Lower leg skin (tissue), 3 donors: ENCODE measurements around the gene PLA2G4E.

ENCODE experiments used
- POLR2A ChIP-seq, 2 donors: fragments of 450-650 bp; IDR thresholded peaks; one replicate each; pipeline ENCODE4 v1.6.1; 2016 to 2017; ENCODE audit warnings: antibody characterized with exemption in 2 of 2, mild to moderate bottlenecking in 1 of 2, moderate library complexity in 1 of 2
- TF ChIP-seq, protein P1 (sequence below), 3 donors: fragments of 450-650 bp; IDR thresholded peaks; one replicate each; pipeline ENCODE4 v1.5.1; 2016; ENCODE audit warnings: antibody characterized with exemption in 3 of 3, mild to moderate bottlenecking in 3 of 3, moderate library complexity in 2 of 3

GRCh38 chr15:41944313-41944940, 76.4 kb downstream of the PLA2G4E start:
- TF ChIP-seq, protein P1, sequence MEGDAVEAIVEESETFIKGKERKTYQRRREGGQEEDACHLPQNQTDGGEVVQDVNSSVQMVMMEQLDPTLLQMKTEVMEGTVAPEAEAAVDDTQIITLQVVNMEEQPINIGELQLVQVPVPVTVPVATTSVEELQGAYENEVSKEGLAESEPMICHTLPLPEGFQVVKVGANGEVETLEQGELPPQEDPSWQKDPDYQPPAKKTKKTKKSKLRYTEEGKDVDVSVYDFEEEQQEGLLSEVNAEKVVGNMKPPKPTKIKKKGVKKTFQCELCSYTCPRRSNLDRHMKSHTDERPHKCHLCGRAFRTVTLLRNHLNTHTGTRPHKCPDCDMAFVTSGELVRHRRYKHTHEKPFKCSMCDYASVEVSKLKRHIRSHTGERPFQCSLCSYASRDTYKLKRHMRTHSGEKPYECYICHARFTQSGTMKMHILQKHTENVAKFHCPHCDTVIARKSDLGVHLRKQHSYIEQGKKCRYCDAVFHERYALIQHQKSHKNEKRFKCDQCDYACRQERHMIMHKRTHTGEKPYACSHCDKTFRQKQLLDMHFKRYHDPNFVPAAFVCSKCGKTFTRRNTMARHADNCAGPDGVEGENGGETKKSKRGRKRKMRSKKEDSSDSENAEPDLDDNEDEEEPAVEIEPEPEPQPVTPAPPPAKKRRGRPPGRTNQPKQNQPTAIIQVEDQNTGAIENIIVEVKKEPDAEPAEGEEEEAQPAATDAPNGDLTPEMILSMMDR (IDR thresholded peaks at IDR 0.05): no peak
- TF ChIP-seq POLR2A (IDR thresholded peaks at IDR 0.05): no peak
